Measurements from ENCODE around the gene PPP4R3B.
A peak's percentile ranks its signal among the peaks of the same experiment; 100 is the strongest.

The PPP4R3B gene

GRCh38 chr2:55627915-55628314, 10.5 kb upstream of the PPP4R3B start:
- no peak overlapping the region for H3K4me3 ChIP-seq (ENCODE audit: low read depth, low read length)
- no peak for DNase-seq (ENCODE audit: low read depth)
- TF ChIP-seq POLR2A (IDR thresholded peaks at IDR 0.05; ENCODE audit: extremely low read depth, insufficient read length) (no peak), MYC (IDR thresholded peaks at IDR 0.05; ENCODE audit: low read depth, low read length) (no peak), MAX (IDR thresholded peaks at IDR 0.05; ENCODE audit: low read depth, low read length) (no peak), CTCF (IDR thresholded peaks at IDR 0.05; ENCODE audit: low read depth, low read length) (no peak)

GRCh38 chr2:55621802-55622201, 4.4 kb upstream of the PPP4R3B start:
- DNase-seq (ENCODE audit: low read depth), result no peak
- no peak overlapping the region for H3K4me3 ChIP-seq (ENCODE audit: low read depth, low read length)
- TF ChIP-seq CTCF (IDR thresholded peaks at IDR 0.05; ENCODE audit: low read depth, low read length), result no peak
- TF ChIP-seq POLR2A (IDR thresholded peaks at IDR 0.05; ENCODE audit: extremely low read depth, insufficient read length), result no peak
- no peak for TF ChIP-seq MYC (IDR thresholded peaks at IDR 0.05; ENCODE audit: low read depth, low read length)
- TF ChIP-seq MAX (IDR thresholded peaks at IDR 0.05; ENCODE audit: low read depth, low read length), result no peak

- no peak for TF ChIP-seq POLR2A (IDR thresholded peaks at IDR 0.05; ENCODE audit: extremely low read depth, insufficient read length)
- peak; percentile 58 for TF ChIP-seq CTCF (IDR thresholded peaks at IDR 0.05; ENCODE audit: low read depth, low read length)
- peak overlapping the region; percentile 52 for H3K4me3 ChIP-seq (ENCODE audit: low read depth, low read length)
- peak; percentile 67 for DNase-seq (ENCODE audit: low read depth)
Observed at GRCh38 chr2:55620123-55620779, 2.8 kb upstream of the PPP4R3B start.

- peak overlapping the region; percentile 94 for H3K4me3 ChIP-seq (ENCODE audit: low read depth, low read length)
- TF ChIP-seq POLR2A (IDR thresholded peaks at IDR 0.05; ENCODE audit: extremely low read depth, insufficient read length) (peak; percentile 45), MYC (IDR thresholded peaks at IDR 0.05; ENCODE audit: low read depth, low read length) (peak; percentile 76), CTCF (IDR thresholded peaks at IDR 0.05; ENCODE audit: low read depth, low read length) (no peak), MAX (IDR thresholded peaks at IDR 0.05; ENCODE audit: low read depth, low read length) (peak; percentile 82)
- peak; percentile 81 for DNase-seq (ENCODE audit: low read depth)
Observed at GRCh38 chr2:55618275-55619055, 1.0 kb upstream of the PPP4R3B start.

DNA sequence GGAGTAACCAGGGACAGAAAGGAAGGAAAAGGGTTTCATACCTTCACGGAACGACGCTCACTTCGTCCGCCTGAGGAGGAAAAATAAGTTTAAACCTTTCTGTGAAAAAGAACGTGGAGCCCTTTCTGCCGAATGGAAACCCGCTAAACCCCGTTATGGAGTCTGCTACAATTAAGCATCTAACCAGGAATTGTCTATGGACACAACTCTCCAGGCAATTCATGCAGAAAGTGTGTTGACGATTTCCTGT, 528 bp upstream of the PPP4R3B start:
- TF ChIP-seq POLR2A (IDR thresholded peaks at IDR 0.05; ENCODE audit: extremely low read depth, insufficient read length), result no peak
- no peak for TF ChIP-seq CTCF (IDR thresholded peaks at IDR 0.05; ENCODE audit: low read depth, low read length)
- peak overlapping the region; percentile 94 for H3K4me3 ChIP-seq (ENCODE audit: low read depth, low read length)
- DNase-seq (ENCODE audit: low read depth), result no peak

Data from NB4 (cell line).